GM19463 (cell line): ENCODE measurements around the gene GPR35.
"Not testable (repeated sequence)": the region's sequence is repeated elsewhere in the genome, so short reads cannot be mapped to it uniquely, and the experiment has no call there.

Experiments
- ATAC-seq: cut with Tn5 transposase; IDR thresholded peaks from one replicate; pipeline ENCODE4 v1.9.1; 2021; ENCODE audit warnings: mild to moderate bottlenecking, moderate library complexity; ENCODE audit not compliant: unreplicated experiment

Gene GPR35

DNA sequence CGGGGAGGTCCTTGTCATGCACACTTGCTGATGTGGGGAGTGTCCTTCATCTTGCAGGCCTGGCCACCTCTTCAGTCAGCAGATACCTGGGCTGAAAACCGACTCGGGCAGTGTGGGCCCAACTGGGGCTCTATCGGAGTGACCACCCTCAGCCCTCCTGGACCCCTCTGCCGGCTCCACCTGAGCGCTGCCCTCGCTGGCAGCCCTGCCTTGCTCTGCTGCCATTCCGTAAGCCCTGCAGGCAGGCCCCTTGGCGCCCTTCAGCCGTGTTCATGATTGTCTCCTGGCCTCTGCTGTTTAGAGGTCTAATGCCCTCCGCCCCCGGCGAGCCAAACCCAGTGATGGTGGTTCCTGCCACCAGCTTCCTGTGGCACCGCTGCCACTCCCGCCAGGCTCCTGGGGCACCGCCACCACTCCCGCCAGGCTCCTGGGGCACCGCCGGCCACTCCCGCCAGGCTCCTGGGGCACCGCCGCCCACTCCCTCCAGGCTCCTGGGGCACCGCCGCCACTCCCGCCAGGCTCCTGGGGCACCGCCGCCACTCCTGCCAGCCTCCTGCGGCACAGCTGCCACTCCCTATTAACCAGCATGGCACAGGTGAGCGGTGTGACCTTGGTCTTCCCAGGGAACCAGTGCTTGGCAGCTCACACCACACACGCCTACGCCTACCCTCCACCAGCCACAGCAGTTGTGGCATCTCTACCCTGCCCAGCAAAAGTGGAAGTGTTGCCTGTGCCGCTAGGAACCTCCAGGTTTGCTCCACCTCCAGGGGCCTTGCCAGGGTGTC is 22.8 kb upstream of the GPR35 start:
- ATAC-seq = no peak

DNA sequence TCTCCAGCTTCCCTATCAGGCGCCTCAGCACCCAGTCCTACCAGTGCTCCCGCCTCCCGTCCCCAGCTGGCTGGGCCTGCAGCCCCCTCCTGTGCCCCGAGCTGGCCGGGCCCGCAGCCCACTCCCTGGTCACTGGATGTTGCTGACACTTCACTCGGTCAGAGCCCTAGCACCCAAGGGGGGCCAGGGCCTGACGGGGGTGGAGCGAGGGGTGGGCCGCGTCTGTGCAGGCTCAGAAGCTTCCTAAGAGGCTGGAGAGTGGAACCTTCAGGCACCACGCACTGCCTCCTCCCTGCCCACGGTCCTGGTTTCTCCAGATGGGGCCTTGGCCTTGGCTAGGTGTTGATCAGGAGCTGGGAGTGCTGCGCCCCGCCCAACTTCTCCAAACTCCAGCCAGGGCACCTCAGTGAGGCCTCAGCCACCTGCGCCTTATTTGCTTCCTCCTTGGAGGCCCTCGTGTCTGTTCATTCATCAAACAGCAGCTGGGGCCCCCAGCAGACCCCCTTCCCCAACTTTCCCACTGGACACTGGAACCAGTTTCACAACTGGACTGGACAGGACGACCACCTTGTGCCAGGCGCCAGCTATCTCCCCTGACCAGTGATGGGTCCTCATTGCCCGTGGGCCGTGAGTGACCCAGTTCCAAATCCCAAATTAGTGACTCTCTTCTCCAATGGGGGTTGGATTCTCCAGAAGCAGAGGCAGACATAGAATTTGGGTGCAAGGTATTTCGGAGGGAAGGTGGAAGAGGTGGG is 22.0 kb upstream of the GPR35 start:
- no peak for ATAC-seq

DNA sequence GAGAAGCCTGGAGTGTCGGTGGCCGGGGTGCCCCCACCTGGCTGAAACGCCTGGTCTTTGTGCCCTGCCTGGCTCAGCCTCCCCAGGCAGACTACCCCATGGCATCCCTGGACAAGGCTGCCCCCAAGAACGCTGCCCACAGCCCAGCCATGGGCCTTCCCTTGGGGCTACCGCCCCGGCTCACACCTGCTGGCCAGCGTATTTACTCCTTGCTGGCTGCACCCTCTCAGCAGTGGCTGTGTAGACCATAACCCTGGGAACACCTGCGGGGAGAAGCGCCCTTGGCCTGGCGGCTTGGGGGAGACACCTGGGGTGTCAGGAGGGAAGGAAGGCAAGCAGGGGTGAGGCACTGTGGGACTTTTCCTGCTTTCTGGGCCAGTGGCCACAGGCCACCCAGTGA is 21.4 kb upstream of the GPR35 start:
- no peak for ATAC-seq

DNA sequence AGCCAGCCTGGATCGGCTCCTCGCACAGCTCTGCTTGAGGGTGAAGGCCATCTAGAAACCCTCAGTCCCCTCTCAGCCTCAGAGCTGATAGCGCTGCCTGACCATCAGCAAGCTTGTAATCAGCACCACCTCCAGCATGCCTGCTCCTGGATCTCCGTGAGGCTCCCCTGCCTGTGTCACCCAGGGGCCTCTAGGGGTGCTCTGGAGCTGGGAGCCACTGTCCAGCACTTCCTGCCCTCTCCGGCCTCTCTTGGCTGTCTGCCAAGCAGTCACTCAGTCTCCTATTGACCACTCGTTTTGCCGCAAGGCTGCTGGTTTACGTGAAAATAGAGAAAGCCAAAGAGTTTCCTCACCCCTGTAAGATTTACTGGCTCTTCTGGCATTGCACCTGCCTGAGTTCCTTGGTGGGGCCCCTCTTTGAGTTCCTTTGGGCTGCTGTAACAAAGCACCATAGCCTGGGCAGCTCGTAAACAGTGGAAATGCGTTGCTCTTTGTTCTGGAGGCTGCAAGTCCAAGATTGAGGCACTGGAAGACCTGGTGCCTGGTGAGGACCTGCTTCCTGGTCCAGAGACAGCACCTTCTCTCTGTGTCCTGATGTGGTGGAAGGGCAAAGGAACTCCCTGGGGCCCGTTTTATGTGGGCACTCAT is 20.9 kb upstream of the GPR35 start:
- no peak for ATAC-seq

DNA sequence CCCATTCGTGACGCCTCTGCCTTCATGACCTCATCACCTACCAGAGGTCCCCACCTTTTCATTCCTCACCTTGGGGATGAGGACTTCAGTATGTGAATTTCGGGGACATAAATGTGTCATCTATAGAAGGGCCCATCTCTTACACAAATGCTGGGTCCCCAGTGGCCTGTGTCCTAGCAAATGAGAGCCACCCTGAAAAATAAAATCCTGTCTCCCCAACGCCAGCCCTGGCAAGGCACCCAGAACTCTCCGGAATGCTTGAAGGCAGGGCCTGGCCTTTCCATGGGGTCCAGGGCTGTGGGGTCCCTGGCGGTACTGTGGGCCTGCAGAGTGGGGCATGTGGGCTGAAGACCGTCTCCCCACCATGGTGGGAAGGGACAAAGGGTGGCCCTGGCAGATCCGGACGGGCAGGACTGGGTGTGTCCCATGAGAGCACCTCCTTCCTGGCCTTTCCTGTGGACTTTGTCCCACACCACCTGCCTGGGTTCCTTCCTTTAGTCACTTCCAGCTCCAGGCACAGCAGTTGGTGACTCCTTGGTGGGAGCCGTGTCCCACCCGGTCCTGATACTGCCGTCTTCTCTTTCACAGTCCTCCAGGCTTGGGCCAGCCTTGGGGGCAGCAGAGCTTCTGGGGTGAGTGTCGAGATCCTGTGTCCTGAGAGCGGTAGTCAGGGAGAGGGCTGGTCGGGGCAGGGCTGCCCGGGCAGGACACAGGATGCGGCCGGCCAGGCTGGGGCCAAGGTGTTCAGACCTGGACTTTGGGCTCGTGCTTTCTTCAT is 20.2 kb upstream of the GPR35 start:
- no peak for ATAC-seq

DNA sequence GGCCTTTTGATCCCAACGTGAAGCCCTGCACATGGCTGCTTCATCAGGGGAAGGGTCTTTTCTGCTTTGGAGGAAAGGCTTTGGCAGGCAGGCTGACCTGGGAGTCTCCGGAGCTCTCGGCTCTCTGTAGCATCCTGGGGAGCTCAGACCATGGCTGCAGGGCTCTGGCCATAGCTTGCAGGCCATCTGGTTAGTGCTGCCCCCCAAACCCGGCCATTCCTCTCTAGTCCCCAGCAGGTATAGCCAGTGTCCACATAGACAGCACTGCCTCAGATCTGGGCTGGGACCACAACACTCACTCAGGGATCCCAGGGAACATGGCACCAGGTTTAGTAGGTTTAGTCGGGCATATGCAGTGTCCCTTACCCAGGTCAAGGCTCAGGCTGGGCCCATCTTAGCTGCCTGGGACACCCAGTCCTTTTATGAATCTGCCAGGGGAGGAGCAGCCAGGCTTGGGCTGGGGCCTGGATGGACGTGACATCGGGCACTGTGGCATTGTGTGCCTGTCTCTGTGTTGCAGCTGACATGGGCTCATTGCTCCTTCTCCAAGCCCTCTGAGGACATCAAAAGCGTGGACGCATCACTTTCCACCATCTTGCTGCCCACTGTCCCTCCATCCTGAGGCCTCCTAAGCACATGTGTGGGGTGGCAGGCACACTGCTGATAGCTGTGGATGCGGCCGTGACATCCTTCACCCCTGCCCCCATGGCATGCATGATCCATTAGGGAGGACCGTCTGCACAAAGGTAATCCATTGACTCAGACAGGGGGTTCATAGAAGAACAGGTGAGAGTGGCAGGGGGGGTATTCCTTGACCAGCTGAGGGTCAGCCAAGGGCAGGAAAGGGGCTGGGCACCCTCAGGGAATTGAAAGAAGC is 19.2 kb upstream of the GPR35 start:
- ATAC-seq = no peak

DNA sequence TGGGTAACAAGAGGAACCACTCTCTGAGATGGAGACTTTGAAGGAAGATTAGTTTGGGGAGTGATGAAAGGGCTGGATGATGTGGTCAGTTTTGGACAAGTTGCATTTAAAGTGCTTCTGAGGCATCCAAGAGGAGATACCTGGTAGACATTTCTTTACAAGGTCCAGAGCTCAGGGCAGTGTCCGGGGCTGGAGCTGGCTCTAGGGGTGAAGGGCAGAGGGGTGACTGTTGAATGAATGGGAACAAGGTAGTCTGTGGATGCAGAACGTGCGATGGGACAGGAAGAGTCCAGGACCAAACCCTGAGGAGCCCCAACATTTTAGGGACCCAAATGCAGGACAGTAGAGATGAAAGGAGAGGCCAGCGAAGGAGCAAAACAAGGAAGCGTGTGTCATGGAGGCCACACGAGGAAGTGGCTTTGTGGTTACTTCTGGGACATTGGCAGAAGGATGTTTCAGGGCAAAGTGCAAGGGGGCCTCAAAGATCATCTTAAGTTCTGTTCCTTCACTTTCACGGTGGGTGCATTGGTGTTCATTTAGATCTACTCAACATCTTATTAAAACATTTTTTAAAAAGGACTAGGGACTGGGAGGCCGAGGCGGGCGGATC is 13.6 kb upstream of the GPR35 start:
- ATAC-seq = no peak

DNA sequence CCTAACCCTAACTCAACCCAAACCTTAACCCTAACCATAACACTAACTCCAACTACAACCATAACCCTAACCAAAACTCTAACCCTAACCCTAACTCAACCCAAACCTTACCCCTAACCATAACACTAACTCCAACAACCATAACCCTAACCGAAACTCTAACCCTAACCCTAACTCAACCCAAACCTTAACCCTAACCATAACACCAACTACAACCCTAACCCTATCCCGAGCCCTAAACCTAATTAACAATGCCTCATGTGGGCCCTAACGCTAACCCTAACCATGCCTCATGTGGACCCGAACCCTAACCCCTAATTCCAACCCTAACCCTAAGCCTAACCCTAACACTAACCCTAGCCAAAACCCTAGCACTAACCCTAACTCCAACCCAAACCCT is 11.5 kb upstream of the GPR35 start:
- ATAC-seq = no peak

DNA sequence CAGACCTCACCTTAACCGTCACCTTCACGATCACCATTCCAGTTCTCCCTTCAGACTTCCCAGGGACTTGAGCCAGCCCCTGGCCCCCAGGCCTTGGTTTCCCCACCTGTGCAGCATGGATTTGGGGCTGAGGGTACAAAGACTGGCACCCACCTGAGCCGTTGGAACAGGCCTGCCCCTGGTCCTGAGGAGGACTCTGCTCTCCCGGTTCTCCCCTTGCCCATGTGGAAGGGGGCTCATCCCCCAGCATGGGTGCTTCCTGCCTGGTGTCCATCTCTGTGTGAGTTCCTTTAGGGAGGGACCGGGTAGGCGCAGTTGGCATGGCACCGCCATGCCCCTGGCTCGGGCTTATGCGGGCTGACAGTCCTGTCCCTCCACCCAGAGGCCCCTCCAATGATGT is 10.9 kb upstream of the GPR35 start:
- ATAC-seq = no peak

DNA sequence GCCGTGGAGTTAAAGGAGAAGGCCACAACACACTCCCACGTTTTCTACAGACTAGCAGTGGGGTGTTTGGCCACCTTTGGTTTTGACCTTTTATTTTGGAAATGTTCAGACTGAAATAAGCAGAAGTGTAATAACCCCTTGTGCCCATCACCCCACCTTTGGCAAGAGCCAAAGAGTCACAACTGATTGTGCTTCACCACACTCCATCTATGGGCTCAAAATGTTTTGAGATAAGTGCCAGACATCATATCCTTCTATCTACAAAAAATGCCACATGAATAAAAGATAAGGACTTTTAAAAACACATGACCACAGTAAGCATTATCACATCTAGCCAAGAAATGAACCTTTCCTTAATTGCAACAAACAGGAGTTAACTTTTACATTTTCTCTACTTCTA is 9.9 kb upstream of the GPR35 start:
- no peak for ATAC-seq

DNA sequence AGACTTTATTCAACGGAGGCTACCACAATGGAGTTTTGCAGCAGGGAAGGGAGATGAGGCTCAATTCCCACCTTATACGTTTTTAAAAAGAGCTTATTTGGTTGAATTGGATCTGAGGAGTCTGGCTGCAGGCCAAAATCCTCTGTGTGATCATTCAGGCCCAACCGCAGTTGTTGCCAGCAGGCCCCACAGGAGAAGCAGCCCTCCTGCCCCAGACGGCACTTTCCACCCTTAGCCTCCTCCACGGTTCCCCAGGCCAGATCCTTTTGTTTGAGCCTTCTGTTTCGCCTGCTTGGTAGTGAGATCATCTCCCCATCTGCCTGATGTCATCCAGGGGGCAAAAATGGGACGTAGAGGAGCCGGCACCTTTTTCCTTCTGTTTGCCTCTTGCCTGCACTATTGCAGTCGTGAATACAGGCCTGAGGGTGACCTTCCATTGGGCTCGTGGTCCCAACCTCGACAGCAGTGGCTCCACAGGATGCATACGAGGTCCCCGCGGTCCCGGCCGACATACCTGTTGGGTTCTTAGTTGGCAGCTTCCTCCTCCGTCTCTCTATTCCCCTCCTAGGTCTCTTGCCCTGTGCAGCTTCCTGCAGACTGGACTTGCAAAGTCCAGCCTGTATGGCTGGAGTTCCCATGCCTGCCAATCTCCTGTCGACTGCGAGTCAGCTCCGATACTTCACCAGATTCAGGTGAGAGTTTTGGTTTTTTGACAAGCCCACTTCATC is 9.3 kb upstream of the GPR35 start:
- ATAC-seq = no peak

DNA sequence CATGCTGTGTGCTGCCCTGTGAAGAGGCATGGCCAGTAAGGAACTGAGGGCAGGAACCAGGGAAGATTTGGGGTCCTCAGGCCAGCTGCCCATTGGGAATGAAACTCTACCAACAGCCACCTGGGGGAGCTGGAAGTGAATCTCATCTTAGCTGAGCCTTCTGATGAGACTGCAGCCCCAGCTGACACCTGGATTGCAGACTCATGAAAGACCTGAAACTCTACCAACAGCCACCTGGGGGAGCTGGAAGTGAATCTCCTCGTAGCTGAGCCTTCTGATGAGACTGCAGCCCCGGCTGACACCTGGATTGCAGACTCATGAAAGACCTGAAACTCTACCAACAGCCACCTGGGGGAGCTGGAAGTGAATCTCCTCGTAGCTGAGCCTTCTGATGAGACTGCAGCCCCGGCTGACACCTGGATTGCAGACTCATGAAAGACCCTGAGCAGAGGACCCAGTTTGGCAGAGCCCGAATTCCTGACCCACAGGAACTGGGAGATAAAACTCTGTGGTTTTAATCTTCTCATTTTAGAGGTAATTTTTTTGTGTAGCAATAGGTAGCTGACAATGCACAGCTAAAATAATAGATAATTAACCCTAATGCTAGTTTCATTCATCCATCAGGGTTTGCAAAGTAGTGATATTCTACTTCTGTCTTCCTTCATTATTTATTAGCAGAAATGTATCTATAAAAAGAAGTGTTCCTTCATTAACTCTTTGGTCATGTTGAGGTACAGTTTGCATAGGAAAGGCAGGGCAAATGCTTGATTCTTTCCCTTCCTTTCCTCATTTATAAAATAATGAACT is 8.2 kb upstream of the GPR35 start:
- ATAC-seq = not testable (repeated sequence)

DNA sequence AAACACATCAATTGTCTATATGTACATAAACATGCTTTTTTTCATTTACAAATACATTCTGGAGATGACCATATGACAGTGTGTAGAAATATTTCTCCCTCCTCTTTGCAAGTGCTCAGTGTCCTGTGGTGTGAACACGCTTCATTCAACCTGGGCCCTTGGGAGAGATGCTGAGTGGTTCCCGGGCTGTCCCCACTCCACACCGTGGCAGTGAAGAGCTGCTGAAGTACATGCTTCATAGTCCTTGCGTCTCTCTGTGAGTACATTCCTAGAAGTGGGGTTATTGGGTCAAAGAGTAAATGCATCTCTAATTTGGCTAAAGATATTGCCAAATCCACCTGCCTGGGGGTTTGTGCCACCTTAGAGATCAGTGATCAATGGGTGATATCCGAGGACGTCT is 6.5 kb upstream of the GPR35 start:
- no peak for ATAC-seq

DNA sequence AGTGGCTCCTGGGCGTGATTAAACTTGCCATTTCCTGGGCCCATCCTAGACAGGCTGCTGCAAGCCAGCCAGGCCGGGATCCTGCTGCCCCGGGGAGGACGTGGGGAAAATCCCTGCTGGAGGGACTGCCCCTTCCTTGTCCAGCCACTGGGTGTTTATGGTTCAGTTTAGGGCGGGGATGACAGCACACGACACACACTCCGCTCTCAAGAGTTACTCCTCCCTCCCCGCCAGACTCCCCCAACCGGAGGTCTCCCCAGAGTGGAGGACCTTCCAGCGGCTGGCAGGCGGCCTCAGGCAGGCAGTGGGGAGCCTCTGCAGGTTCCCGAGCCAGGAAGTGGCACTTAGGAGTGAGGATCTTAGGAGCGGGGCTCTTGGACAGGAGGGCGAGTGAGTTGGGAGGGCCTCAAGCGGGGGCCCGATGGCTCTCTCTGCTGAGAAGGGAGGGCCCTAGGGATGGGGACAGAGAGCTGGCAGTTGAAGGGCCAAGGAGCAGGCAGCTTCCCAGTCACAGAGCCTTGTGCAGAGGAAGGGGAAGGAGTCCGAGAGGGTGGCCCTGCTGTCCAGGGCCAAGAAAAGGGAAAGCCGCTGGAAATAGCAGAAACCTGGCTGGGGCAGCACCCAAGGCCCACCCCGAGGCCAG is 5.7 kb upstream of the GPR35 start:
- no peak for ATAC-seq

DNA sequence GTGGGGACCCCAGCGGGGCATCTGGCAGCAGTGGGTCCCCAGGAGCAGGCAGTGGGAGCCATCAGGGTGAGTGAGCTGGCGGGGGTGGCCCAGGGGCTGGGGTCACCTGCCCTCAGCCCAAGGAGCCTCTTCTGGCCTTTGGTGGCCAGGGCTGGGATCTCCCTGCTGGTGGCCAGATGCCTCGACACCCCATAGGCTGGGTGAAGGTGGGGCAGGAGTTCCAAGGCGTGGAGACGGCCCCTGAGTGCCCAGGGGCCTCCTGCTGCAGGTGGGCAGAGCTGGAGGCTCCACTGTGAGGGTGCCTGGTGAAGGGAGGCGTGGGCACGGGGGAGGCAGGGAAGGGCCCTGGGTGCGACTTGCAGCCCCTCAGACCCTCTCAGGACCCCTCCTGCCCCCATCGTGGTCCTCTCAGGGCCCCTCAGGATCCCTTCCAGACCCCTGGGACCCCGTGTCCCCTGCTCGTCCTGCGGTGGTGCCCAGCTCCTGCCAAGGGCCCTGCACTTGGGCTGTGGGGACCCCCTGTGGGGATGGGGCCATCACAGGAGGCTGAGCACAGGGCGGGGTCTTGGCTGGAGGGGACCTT is 5.0 kb upstream of the GPR35 start:
- ATAC-seq = no peak

DNA sequence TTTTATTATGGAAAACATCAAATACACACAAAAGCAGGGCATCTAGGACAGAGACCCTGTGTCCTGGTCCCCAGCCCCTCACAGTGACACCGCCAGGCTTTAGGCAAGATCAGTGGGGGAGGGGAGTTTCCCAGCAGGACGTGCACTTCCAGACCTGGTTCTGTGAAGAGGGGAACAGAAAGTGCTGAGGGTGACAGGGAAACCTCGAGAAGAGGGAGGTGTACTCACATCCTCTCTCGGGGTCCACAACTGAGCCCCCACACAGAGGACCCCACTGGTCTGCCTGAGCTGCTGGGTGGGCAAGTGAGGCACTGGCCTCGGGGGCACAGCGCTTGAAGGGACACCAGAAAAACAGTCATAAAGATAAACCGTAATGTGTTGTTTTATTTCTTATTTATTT is 4.4 kb upstream of the GPR35 start:
- ATAC-seq = no peak

DNA sequence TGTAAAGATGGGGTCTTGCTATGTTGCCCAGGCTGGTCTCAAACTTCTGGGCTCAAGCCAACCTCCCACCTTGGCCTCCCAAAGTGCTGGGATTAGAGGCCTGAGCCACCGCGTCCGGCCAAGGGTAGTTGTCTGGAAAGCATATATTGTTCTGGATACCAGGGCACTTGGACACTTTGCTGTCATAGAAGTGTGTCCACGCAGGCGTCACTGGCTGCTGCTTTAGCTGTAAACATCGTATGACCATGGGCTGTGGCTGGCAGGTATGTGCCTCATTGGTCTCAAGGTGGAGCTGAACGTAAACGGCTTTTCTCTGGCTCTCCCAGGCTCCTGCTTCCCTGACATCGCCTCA is 3.2 kb upstream of the GPR35 start:
- ATAC-seq = no peak
